HG03571 (cell line): ENCODE results near the gene ZNF649.
"Not testable (repeated sequence)": the region's sequence is repeated elsewhere in the genome, so short reads cannot be mapped to it uniquely, and the experiment has no call there.

ENCODE experiments used
- ATAC-seq: cut with Tn5 transposase; IDR thresholded peaks from one replicate; pipeline ENCODE4 v1.9.1; 2021; ENCODE audit not compliant: unreplicated experiment

The ZNF649 gene

DNA sequence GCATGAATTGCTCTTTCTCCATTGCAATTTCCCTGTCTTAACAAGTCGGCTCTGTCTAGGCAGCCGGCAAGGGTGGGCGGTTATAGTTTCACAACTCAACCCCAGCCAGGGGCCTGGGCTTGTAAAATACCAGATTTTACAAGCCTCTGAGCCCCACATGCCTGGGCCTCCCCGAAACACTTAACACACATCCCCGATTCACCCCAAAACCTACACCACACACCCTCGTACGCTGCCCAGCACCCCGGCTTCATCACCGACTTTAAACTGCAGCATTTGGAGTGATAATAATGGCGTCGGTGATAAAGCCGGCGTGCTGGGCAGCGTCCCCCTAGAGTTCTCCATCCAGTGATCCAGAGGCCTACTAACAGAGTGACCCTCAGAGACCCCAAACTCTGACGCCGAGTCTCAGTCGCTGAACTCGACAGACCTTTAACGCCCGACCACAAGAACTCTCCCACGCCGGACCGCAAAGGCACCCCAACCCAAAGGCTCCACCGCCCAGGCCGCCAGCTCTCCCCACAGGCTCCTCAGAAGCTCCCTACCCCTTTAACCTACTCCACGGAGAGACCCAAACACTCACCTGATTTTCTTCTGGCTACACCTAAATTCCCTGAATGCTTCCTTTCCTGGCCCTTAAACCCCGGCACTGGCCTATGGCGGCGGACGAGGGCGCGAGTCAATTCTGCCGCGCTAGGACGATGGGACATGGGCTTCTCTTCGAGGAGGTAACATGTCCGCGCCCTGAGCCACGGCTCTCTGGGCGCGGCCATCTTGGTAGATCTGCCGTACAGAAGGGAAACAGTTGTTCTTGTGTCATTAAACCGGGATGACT, at the start of gene ZNF649:
ZNF649 (minus strand) TSS at position 687 of the 835 bp plus-strand sequence. CDS start 4,910 bp downstream, outside the sequence.
- ATAC-seq: peak; percentile 61

DNA sequence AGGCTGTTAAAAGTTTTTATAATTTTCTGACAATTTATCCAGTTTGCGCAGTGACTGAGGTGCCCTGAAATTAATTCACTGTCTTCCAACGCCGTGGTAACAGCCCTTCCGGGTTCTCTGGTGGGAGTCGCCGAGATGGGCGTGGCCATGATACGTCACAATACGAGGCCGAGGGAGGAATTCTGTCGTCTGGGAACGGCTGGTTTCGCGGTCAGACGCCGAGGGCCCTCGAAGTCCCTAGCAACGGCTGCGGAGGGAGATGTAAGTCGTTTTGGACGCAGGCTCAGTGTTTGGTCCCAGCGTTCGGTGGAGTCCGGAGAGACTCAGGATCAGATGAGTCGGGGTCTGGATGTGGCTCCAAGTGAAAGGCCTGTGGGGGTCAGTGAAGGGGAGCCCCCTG, 44.2 kb upstream of the ZNF649 start:
- no peak for ATAC-seq

DNA sequence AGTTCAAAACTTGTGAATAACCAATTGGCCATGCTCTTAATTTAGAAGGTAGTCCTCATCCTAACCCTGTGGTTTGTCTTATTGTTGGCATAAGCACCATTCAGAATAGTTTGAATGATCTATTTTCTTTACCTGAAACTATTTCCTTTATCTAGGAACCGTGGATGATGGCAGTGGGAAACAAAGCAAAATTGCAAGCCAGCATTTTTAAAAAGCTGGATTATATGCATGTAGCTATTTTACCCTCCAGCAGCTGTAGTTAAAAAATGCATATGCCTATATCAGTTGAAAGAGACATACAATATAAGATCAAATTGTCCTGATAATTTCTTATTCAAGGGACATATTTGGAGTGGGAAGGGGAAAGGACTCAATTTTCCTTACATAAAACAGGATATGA, 41.8 kb upstream of the ZNF649 start:
- no peak for ATAC-seq

DNA sequence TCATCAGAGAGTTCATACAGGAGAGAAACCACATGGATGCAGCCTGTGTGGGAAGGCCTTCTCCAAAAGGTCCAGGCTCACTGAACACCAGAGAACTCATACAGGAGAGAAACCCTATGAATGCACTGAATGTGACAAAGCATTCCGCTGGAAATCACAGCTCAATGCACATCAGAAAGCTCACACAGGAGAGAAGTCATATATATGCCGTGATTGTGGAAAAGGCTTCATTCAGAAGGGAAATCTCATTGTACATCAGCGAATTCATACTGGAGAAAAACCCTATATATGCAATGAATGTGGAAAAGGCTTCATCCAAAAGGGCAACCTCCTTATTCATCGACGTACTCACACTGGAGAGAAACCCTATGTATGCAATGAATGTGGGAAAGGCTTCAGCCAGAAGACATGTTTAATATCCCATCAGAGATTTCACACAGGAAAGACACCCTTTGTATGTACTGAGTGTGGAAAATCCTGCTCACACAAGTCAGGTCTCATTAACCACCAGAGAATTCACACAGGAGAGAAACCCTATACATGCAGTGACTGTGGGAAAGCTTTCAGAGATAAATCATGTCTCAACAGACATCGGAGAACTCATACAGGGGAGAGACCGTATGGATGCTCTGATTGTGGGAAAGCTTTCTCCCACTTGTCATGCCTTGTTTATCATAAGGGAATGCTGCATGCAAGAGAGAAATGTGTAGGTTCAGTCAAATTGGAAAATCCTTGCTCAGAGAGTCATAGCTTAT, 40.2 kb upstream of the ZNF649 start:
- no peak for ATAC-seq

DNA sequence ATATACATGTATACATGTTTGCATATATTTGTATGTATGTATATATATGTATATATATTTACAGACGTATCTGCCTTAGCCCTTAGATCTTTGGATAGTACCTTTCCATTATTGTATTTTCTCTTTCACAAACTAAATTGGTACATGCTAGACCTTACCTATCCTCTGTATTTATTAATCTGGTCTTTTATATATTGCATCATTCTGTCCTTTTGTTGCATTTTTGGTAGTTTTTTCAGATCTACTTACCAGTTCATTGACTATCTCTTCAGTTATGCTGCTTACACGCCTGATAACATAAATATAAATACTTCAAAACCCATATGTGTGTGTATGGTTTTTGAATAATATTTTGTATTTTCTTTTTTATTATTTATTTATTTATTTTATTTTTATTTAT, 34.1 kb upstream of the ZNF649 start:
- no peak for ATAC-seq

DNA sequence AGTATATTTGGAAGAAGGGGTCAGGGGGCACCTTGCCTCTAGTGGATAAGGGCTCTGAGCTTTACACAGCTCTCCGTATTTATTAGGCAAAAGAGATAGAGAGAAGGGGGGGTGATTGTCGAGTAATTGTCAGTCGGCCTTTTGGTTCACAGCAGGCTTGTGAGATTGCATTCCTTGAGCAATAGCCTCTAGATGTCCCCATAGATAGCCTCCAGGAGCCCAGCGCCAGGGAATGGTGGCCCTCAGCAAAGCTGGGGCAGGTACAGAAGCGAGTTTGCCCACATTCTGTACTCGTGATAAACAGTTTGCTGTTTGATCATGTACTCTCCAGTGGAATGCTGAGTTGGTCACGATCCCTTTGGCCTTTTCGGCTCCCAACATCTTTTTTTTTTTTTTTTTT, 27.1 kb upstream of the ZNF649 start:
- ATAC-seq: no peak

DNA sequence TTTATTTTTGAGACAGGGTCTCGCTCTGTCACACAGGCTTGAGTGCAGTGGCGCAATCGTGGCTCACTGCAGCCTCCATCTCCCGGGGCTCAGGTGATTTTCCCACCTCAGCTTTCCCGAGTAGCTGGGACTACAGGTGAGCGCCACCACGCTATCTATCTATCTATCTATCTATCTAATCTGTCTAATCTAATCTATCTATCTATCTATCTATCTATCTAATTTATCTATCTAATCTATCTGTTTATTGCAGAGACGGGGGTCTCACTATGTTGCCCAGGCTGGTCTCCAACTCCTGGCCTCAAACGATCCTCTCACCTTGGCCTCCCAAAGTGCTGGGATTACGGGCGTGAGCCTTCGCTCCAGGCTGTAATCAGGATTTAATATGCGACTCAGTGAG, 23.0 kb upstream of the ZNF649 start:
- no peak for ATAC-seq

DNA sequence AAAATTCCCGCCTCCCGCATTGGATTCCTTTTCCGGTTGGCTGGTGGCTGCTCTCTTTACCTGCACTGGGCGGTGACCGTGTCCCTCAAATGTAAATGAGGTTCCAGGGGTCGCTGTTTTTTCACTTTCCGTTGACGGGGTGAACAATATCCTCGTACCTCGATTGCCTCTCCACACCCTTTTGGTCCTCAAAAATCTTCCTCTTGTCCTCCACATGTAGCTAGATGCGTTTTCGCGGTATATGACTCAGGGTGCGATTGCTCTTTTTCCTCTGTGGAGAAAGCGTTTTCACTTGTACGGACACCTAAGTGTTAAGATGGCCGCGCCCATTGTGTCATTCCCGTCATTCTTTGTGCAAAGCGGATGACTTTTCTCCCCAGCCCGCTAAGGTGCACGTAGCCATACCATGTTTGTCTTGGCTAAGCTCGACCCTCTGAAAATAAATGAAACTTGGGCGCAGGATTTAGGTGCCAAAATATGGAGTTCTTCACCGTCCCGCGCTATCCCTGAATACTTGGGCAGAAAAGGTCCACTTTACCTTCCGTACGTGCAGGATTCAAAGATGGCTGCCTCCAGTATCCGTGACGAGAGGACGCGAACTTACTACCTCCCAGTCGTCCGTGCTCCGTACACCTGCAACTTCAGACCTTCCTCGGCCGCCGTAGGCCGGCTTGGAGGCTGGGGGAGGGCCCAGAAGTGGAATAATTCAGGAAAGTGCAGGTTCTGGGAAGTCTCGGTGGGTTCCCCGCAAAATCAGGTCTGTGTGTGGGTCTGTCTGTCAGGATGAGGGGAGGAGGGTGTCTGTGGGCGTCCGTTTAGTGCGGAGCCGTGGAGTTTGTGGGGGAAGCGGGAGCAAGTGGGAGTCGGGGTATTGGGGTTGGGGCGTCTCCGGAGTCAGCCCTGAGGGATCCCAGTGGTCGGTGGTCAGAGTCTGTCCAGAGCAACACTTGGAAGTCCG, 22.2 kb upstream of the ZNF649 start, which contains the start of gene ZNF613:
ZNF613 (plus strand) TSS at position 689 of the 958 bp plus-strand sequence. CDS start 8,749 bp downstream, outside the sequence.
- ATAC-seq: peak; percentile 70

DNA sequence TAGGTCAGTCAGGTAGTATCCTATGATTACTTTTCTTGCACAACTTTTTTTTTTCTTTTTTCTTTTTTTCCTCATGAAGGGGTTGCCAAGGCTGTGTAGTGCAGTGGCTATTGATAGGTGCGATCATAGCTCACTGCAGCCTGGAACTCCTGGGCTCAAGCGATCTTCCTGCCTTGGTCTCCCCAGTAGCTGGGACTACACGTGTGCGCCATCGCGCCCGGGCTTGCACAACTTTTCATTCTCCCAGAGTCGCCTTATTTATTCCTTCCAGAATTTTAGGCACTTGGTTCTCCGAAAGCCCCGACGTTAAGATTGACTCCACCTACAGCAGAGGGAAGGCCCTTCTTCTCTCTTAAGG, 21.6 kb upstream of the ZNF649 start:
- no peak for ATAC-seq

DNA sequence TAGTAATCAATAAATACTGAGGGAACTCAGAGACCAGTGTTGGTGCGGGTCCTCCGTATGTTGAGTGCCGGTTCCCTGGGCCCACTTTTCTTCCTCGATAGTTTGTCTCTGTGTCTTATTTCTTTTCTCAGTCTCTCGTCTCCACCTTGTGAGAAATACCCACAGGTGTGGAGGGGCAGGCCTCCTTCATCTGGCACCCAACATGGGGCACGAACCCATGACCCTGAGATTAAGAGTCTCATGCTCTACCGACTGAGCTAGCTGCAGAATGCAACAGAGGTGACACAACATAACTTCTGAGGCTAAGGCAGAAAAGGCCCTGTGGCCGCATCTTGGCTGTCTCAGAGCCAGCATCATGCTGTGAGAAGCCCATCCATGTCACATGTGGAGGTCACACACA, 17.1 kb upstream of the ZNF649 start:
- no peak for ATAC-seq

DNA sequence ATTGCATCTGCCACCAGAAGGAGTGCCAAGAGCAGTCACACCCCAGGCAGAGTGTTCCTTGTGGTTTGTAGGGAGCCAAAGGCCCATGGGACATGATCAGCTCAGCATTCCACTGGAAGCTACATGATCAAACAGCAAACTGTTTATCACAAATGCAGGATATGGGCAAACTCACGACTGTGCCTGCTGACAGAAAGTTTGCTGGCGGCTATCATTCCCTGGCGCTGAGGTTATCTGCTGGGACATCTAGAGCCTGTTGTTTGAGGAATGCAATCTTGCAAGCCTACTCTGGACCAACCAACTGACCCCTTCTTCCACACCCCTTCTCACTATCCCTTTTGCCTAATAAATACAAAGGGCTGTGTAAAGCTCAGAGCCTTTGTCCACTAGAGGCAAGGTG, 14.8 kb upstream of the ZNF649 start:
- no peak for ATAC-seq

DNA sequence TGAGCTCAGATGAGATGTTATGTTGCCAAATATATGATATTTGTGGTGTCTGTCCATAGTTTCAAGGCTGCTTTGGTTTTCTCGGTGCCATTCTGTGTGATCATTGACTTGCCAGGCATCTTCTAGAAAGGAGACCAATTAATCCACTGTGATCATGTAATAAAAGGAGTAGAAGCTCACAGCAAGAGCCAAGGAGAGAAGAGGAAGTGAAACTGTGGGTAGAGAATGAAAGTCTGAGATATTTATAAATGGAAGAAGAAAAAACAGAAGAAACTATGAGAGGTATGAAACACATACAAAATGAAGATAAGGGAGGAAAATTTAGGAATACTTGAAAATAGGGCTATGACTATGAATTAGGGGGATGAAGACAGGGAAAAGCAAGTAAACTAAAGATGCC, 11.3 kb upstream of the ZNF649 start:
- no peak for ATAC-seq

DNA sequence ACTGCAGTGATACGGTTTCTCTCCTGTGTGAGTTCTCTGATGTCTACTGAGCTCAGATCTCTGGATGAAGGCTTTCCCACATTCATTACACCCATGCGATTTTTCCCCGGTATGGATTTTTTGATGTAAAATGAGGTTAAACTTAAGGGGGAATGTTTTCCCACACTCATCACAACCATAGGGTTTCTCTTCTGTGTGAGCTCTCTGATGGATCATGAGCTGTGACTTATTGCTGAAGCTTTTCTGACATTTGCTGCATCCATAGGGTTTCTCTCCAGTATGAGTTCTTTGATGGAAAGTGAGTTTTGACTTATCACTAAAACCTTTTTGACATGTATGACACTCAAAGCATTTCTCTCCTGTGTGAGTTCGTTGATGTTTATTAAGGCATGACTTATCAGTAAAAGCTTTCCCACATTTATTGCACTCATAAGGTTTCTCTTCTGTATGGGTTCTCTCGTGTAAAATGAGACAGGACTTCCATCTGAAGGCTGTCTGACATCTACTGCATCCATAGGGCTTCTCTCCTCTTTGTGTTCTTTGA, 10.6 kb upstream of the ZNF649 start:
- ATAC-seq: no peak

DNA sequence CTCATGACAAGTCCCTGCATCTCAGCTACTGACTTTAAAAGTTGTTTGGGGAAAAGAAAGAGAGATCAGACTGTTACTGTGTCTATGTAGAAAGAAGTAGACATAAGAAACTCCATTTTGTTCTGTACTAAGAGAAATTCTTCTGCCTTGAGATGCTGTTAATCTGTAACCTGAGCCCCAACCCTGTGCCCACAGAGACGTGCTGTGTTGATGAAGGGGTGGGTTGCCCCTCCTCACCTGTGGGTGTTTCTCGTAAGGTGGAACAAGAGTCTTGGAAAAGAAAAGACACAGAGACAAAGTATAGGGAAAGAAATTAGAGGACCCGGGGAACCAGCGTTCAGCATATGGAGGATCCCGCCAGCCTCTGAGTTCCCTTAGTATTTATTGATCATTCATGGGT, 3.2 kb upstream of the ZNF649 start:
- ATAC-seq: not testable (repeated sequence)

DNA sequence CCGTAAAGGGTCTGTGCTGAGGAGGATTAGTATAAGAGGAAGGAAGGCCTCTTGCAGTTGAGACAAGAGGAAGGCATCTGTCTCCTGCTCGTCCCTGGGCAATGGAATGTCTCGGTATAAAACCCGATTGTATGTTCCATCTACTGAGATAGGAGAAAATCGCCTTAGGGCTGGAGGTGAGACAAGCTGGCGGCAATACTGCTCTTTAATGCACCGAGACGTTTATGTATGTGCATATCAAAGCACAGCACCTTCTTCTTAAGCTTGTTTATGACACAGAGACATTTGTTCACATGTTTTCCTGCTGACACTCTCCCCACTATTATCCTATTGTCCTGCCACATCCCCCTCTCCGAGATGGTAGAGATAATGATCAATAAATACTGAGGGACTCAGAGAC, 1.3 kb upstream of the ZNF649 start:
- not testable (repeated sequence) for ATAC-seq

DNA sequence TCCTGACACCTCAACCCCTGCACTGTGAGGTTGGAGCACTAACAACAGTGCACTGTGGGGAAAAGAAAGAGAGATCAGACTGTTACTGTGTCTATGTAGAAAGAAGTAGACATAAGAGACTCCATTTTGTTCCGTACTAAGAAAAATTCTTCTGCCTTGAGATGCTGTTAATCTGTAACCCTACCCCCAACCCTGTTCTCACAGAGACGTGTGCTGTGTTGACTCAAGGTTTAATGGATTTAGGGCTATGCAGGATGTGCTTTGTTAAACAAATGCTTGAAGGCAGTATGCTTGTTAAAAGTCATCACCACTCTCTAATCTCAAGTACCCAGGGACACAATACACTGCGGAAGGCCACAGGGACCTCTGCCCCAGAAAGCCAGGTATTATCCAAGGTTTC, 822 bp upstream of the ZNF649 start:
- not testable (repeated sequence) for ATAC-seq

DNA sequence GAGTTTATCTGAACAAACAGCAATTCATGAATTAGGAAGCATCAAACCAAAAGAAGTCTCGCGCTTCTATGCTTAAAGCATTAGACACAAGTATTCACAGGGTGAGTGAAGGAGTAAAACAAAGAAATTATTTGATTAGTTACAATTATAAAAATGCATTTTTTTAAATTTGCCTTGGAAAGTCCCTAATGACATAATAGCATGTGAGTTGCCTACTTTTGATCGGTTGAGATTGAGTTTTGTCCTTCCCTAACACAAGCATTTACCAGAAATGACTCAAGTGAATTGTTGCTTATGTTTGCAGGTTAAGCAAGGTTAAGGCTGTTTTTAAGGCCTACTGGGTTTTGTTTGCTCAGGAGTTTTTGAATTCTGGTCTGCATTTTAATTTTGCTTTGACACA, 389 bp upstream of the ZNF649 start:
- ATAC-seq: no peak

DNA sequence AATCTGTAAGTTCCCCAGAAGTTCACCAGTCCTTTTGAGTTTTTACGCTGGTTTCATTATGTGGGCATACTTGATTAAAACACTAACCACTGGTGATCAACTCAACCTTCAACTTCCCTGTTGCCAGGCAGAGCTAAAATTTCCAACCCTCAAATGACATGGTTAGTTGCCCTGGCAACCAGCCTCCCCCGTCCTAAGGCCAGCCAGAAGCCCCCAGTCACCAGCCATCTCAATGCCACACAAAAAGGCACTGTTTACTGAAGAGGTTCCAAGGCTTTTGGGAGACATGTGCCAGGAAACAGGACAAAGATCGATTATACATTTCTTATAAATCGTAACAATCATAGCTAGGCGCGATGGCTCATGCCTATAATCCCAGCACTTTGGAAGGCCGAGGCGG, 1.6 kb downstream of the ZNF649 start:
- ATAC-seq: no peak

DNA sequence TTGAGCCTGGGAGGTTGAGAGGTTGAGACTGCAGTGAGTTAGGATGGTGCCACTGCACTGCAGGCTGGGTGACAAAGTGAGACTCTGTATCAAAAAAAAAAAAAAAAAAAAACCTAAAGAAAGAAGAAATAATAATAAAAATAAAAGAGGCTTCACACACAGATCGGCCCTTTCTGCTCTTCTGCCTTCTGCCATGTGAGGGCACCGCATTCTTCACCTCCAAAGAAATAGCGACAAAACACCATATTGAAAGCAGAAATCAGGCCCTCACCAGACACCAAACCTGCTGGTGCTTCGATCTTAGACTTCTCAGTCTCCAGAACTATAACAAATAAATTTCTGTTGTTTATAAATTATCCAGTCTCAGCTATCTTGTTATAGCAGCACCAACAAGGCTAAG, 3.0 kb downstream of the ZNF649 start:
- no peak for ATAC-seq

DNA sequence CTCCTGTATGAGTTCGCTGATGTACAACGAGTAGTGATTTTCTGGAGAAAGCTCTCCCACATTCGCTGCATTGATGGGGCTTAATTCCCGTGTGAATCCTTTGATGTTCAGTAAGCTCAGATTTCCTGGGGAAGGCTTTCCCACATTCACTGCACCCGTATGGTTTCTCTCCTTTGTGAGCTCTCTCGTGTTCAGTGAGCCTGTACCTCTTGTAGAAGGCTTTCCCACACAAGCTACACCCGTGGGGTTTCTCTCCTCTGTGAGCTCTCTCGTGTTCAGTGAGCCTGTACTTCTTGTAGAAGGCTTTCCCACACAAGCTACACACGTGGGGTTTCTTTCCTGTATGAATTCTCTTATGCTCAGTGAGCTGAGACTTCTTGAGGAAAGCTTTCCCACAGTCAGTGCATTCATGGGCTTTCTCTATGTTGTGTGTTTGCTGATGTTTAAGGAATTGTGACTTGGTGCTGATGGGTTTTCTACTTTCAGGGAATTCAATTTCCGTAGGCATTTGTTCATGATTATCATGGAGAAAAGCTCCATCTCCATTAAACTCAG, 13.5 kb downstream of the ZNF649 start:
- ATAC-seq: no peak

DNA sequence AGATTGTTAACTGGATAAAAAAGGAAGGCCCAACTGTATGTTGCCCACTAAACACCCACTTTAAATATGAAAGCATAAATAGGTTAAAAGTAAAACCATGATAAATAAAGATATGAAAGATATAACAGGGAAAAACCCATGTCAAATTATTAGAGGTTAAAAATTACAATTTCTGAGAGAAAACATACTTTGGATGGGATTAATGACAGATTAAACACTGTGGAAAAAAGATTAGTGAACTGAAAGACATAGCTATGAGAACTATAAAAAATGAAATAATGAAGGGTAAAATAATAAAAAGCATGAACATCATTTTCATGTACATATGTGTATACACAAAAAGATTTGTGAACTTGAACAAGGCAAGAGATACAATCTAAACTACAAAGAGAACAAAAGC, 14.9 kb downstream of the ZNF649 start:
- no peak for ATAC-seq
